Amniotic stem cell (primary cell): ENCODE results near the gene FSD2.
"Not testable (repeated sequence)": the region's sequence is repeated elsewhere in the genome, so short reads cannot be mapped to it uniquely, and the experiment has no call there.

Experiments
- DNase-seq: peaks from one replicate; lab custom pipeline; 2025; lab: John Stamatoyannopoulos, UW

FSD2 gene

GRCh38 chr15:82742134-82742533 lies 63.7 kb downstream of the FSD2 start:
- DNase-seq, result no peak

DNA sequence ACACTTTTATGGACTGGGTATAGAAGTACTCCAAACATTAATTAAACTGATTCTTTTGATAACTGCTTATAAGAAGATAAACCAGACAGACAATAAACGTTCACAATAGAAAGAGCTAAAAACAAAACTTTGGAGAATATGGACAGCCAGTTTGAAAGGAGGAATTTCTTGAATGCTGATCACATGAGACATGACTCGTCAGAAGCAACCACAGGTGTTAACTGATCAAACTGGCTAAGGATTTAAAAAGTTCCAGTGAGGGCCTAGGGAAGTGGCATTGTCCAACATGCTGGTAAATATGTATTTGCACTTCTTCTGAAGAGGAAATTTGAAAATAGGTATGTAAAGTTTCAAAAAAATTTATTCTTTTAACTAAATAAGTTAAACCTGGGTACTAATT lies 66.8 kb downstream of the FSD2 start:
- DNase-seq, result no peak

- no peak for DNase-seq
Measured at GRCh38 chr15:82737975-82738374, 67.9 kb downstream of the FSD2 start.

GRCh38 chr15:82731527-82731926 lies 74.3 kb downstream of the FSD2 start:
- no peak for DNase-seq

DNA sequence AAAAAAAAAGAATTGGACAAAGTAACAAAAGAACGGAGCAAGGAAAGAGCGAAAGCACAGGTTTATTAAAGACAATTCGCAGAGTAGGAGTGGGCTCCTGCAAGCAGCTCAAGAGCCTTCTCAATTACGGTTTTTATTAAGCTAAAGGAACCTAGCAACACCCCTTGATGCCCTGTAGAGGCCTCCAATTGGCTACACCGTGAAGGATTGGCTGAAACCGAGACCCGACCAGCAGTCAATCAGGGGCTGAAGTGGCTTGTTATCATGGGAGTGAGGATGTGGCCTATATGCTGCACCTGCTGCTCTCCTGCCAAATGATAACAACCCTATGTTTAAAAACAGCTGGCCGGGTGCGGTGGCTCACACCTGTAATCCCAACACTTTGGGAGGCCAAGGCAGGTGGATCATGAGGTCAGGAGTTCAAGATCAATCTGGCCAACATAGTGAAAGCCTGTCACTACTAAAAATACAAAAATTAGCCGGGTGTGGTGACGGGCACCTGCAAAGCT lies 75.8 kb downstream of the FSD2 start:
- no peak for DNase-seq

- no peak for DNase-seq
Measured at GRCh38 chr15:82726816-82727215, 79.1 kb downstream of the FSD2 start.

DNA sequence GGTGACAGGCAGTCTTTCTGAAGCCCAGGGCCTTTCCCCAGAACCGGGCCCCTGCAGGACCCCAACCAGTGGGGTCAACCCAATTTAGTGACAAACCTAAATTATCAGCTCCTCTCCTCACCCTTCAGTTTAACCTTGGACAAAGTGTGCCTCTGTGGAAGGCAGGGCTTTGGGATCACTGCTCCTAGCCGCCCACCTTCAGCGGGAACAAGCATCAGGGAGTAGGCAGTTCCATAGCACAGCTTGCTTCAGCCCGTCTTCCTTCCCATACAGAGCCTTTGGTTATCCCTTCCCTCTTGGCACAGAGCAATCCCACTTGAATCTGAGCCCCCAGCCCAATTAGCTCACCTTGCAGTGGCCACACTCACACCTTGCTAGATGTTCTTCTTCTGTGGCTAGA lies 90.9 kb downstream of the FSD2 start:
- DNase-seq, result no peak

DNA sequence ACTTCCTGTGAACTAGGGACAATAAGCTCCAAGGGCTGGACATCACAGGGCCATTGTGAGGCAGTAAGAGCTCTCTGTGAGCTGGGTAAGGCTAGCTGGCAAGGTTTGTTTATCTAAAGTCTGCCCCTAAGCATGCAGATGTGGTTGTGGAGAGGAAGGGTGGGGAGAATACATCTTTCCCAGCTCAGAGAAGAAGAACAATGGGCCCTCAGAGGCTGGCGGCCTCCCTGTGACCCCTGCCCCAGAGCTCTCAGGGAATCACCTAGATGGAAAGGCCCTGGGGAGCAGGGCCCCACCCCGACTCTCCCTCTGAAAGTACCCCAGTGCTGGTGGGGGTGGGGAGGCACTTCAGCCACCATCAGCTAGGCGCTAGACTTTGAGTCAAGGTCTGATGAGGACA lies 91.9 kb downstream of the FSD2 start:
- DNase-seq, result no peak

DNA sequence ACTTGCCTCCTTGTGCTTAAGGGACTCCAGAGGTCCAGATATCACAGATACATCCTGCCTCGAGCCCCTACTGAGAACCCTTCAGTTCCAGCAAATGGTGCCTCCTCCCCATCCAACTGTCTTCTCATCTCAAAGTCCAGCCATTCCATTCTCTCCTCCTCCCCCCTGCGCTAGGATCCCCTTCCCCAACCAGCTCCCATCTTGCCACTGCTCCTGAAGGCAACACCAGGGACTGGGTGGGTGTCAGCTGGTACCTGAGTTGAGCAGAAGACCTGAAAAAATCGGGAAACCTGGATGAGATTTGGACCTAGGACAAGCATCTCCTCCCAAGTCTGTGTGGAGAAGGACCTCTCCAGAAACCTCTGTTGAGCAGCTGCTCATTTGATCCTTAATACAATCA lies 93.8 kb downstream of the FSD2 start:
- DNase-seq, result no peak

DNA sequence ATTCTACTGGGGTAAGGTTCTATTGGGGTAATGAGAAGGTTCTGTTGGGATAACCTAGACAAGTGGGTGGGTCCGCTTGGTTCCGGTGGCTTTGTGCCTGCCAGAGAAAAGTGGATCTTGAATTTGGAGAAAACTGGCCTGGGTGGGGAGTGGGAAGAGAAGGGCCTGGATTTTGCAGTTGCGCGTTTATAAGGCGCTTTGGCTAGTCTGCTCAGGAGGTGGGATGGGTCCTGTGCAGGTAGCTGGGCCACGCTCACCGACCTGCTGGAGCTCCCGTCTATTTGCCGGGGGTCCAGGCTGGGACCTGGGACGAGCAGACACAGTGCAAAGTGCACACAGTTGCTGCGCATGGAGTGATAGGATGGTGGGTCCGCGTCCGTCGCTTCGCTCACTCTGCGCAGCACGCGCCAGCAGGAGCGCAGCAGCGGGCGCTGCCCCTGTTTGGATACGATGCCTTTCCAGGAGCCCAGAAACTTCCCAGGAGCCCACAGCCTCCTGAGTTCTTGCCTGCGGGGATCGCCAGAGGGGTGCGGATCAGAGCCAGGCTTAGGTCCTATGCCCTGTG lies 94.9 kb downstream of the FSD2 start:
- DNase-seq, result no peak

- no peak for DNase-seq
Measured at GRCh38 chr15:82710208-82710555, 95.7 kb downstream of the FSD2 start.

- DNase-seq, result peak; percentile 20
Measured at GRCh38 chr15:82709421-82710207, 96.3 kb downstream of the FSD2 start, which contains the start of gene AP3B2. Gene AP3B2 (minus strand): TSS chr15:82709875. CDS start chr15:82709706, 169 bp downstream.

DNA sequence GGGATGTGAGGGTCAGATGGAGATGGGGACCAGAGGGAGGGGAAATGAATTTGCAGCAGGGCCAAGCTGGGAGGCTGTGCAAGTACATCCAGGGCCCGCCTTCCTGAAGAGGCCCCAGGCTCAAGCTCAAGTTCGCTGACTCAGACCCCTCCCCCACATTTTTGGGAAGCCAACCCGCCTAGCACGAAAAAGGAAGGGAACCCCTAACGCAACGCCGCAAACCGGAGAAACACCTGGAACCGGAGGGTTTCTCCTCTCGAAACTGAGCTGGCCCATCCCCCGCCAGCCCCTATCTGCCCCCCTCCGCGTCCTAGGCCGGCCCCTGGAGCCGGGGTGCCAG lies 96.8 kb downstream of the FSD2 start:
- DNase-seq, result no peak

DNA sequence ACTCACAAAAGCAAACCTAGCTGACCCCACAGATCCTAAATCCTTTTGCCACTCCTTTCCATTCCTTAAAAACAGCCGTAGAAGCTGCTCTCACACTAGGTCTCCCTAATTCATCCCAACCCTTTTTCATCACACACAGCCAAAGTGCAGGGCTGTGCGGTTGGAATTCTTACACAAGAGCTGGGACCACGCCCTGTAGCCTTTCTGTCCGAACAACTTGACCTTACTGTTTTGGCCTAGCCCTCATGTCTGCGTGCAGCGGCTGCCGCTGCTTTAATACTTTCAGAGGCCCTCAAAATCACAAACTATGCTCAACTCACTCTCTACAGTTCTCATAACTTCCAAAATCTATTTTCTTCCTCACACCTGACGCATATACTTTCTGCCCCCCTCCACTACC lies 100.0 kb downstream of the FSD2 start:
- not testable (repeated sequence) for DNase-seq
